Pancreas (tissue), 10 donors: ENCODE measurements around the gene LRPAP1. TPM values are rescaled to one million over a fixed set of nuclear protein-coding genes. Genes with fewer than 3 reads are reported as not detected.

Experiments used
- ATAC-seq, 4 donors: fragments of 200-7000 bp; cut with Tn5 transposase; one replicate each; pipeline versions ENCODE4 v1.8.0 to v1.9.1; 2020; ENCODE audit warnings: mild to moderate bottlenecking in 4 of 4, moderate library complexity in 4 of 4
- DNase-seq, 6 donors: peaks; one replicate each; pipeline ENCODE4 v3.0.0-alpha.2; 2020
- FAIRE-seq: peaks from 2 replicates; lab custom pipeline; 2012; peaks lifted over from hg19 to GRCh38; lab: Jason Lieb, UNC
- H3K27ac ChIP-seq, 4 donors: fragments of 200-600 bp; sonication (generic); 1 replicate in 3 of 4; 2 replicates in 1 of 4; pipeline versions ENCODE4 v1.5.0 to v1.8.0; 2020
- H3K27me3 ChIP-seq, 4 donors: fragments of 200-600 bp; one replicate each; pipeline ENCODE4 v1.8.0; 2021
- H3K36me3 ChIP-seq, 3 donors: fragments of 200-600 bp; sonication (generic) in 1 of 3; one replicate each; pipeline versions ENCODE4 v1.5.0 to v1.8.0; 2020 to 2021
- H3K4me1 ChIP-seq, 3 donors: fragments of 200-600 bp; one replicate each; pipeline ENCODE4 v1.8.0; 2021
- H3K4me3 ChIP-seq, 4 donors: fragments of 200-600 bp; sonication (generic) in 2 of 4; one replicate each; pipeline versions ENCODE4 v1.5.0 to v1.8.0; 2020 to 2021
- H3K9me3 ChIP-seq, 4 donors: fragments of 200-600 bp; one replicate each; pipeline ENCODE4 v1.8.0; 2021
- CTCF ChIP-seq, 4 donors: fragments of 200-600 bp; sonication (generic) in 3 of 4; IDR thresholded peaks; one replicate each; pipeline versions ENCODE4 v1.5.0 to v1.8.0; 2021; ENCODE audit warnings: antibody characterized with exemption in 4 of 4
- WGBS, 2 donors: extraction: QIAGEN DNeasy Blood & Tissue Kit; methylation state at CpG; one replicate each; pipeline ENCODE4 v1.1.7; 2013; 5-methylcytosine and 5-hydroxymethylcytosine counted together
- intact Hi-C, 3 donors: fragments of 100-400 bp; cut with DNase I; formaldehyde crosslinking; loops; one replicate each; pipeline versions ENCODE4 v1.11.1 to v1.14.2; 2022
- polyA plus RNA-seq, 2 donors: library from polyadenylated mRNA; stranded (reverse); fragments of 200-250 nt; gene quantifications; one replicate each; pipeline ENCODE4 v1.2.3, GENCODE V29; 2013
- total RNA-seq, 6 donors: library from RNA; stranded (reverse); fragmentation: NEBNext Ultra II Directional in 4 of 6; extraction: Animal tissue kit (Norgen Biotek cat#: 25700) in 4 of 6; gene quantifications; one replicate each; pipeline versions ENCODE4 v1.2.1 to v1.2.4, GENCODE V29; 2021 to 2023
- donor health status: healthy with polysubstance abuse.
- donor health status: DM: no; HTN: no; CAD: no; lungs with moderate emphysema.
- donor health status: DM: no; HTN: no; CAD: no.
- donor health status: control.
- donor health status: control.
- donor health status: Bipolar disorder and iron deficiency.
- donor health status: DM: yes; HTN: yes; CAD: no.
- donor health status: DM: no; HTN: no; CAD: no.
- donor health status: DM: no; HTN: no; CAD: no.
- donor health status: DM: yes; HTN: yes; CAD: no.

The LRPAP1 gene
- total and polyA plus RNA-seq, 8 donors, result 30.4 to 129 (median 110) TPM

DNA sequence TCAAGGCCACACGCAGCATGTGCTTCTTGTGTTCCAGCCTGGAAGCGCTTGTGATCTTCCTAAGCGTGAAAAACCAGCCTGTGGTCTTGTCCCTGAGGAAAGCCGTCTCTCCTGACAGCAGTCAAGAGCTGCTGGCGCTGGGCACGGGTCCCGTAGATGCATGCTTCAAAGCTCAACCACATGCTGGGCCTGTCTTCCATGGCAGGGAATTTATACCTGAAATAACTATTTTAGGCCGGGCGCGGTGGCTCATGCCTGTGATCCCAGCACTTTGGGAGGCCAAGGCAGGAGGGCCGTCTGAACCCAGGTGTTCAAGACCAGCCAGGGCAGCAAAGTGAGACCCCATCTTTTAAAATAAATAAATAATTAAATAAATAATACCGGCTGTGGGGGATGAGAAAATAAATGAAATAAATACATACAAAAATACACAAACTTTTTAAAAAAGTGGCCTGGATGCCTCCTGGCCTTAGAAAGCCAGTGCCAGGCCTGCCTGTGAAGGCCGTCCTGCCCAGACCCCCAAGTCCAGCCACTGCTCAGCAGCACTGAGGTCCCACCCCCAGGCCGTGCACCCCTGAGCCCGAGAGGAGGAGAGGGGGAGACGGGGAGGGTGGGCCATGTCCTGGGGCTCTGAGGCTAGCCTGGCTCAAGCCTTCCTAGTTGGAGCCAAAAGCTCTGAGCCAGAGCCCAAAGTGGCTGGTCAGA lies 10.4 kb downstream of the LRPAP1 start:
- DNase-seq, result peak in 4 of 6 donors; percentile 2 to 51 (median 37)
- WGBS, 2 donors, result 93 to 94% methylated on average over 16 of the region's 16 CpGs
- intact Hi-C loops, result no loop called here
- TF ChIP-seq CTCF (IDR thresholded peaks at IDR 0.05), result no peak
- no peak overlapping the region for H3K27ac ChIP-seq
- H3K4me3 ChIP-seq, result no peak overlapping the region
- H3K27me3 ChIP-seq, result no peaks in the 10 kb centered on the region
- no peak for ATAC-seq
- FAIRE-seq, result no peak
- H3K36me3 ChIP-seq, result peaks cover 15 to 71% (median 50%) of the 10 kb centered on the region in 3 donors
- H3K9me3 ChIP-seq, result no peaks in the 10 kb centered on the region
- no peaks in the 10 kb centered on the region for H3K4me1 ChIP-seq

DNA sequence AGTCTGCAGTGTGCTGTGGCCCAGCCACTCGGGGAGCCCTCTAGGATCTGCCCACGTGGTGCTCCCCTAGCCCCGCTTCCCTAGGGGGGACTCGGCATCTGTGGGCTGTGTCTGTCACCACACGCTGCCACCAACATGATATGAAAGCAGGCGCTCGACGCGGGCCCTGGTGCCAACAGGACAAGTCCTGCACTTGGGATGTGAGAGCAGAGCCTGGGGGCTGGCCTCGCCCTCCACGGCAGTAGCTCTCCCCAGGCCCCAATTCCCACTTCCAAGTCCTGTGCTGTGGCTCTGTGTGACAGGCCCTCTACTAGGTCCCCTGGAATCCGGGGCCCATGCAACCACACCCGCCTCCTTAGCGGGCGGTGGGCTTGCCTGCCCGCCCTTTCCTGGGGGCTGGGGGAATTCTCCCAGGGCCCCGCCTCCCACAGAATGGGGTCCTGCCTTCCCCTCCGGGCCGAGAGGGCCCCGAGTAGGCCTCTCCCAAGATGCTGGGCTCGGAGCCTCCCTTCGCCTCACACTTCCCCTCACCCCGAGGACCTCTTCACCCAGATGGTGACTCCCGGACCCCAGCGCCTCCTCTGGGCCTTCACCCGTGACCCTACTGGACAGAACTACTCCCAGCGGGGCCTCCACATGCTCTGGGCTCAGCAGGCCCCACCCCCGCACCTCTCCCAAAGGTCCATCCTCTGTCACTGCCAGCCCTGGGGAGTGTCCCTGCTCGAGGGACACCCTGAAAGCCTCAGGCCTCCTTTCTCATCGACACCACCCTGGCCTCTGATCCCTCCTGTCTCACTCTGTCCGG lies 11.2 kb downstream of the LRPAP1 start:
- peak in 4 of 6 donors; percentile 3 to 67 (median 32) for DNase-seq
- intact Hi-C loops, result no loop called here
- no peak for FAIRE-seq
- no peak overlapping the region for H3K27ac ChIP-seq
- ATAC-seq, result no peak
- H3K36me3 ChIP-seq, result peaks cover 15 to 79% (median 57%) of the 10 kb centered on the region in 3 donors
- H3K4me3 ChIP-seq, result no peak overlapping the region
- WGBS, 2 donors, result 92 to 94% methylated on average over 30 to 31 of the region's 31 CpGs
- H3K27me3 ChIP-seq, result no peaks in the 10 kb centered on the region
- no peak for TF ChIP-seq CTCF (IDR thresholded peaks at IDR 0.05)
- H3K4me1 ChIP-seq, result no peaks in the 10 kb centered on the region
- no peaks in the 10 kb centered on the region for H3K9me3 ChIP-seq

DNA sequence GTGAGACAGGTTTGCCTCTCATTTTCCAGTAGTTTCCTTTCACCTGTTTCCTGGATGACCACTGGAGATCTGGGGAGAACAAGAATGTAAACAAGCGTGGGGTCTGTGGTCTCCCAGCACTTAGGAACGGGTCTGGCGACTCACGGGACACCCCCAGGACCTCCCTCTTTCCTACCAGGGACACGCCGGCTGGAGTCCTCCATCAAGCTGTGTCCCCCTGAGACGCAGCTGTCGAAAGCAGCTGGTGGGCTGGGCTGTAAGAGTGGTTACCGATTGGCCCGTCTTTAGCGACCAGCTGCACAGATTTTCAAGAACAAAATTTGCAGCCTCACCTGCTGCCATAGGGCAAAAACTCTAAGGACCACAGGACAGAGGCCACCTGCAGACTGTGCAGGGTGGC lies 11.9 kb downstream of the LRPAP1 start:
- no peak overlapping the region for H3K27ac ChIP-seq
- no peak for ATAC-seq
- TF ChIP-seq CTCF (IDR thresholded peaks at IDR 0.05), result no peak
- intact Hi-C loops, result no loop called here
- DNase-seq, result peak in 3 of 6 donors; percentile 6 to 32 (median 19)
- no peak overlapping the region for H3K4me3 ChIP-seq
- no peaks in the 10 kb centered on the region for H3K9me3 ChIP-seq
- no peaks in the 10 kb centered on the region for H3K4me1 ChIP-seq
- H3K36me3 ChIP-seq, result peaks cover 15 to 85% (median 60%) of the 10 kb centered on the region in 3 donors
- no peaks in the 10 kb centered on the region for H3K27me3 ChIP-seq
- 90 to 91% methylated on average over 11 of the region's 11 CpGs for whole genome bisulfite sequencing, 2 donors
- FAIRE-seq, result no peak

GRCh38 chr4:3519468-3520264 lies 12.6 kb downstream of the LRPAP1 start:
- peaks cover 15 to 88% (median 60%) of the 10 kb centered on the region in 3 donors for H3K36me3 ChIP-seq
- no peaks in the 10 kb centered on the region for H3K4me1 ChIP-seq
- DNase-seq (peak in 2 of 6 donors; percentile 30 to 36), FAIRE-seq (no peak), ATAC-seq (no peak)
- 91 to 92% methylated on average over 23 of the region's 23 CpGs for WGBS, 2 donors
- no peak overlapping the region for H3K27ac ChIP-seq
- intact Hi-C loops, result no loop called here
- no peak overlapping the region for H3K4me3 ChIP-seq
- no peaks in the 10 kb centered on the region for H3K27me3 ChIP-seq
- H3K9me3 ChIP-seq, result no peaks in the 10 kb centered on the region
- TF ChIP-seq CTCF (IDR thresholded peaks at IDR 0.05), result no peak
